Tibial artery (tissue), 4 donors: Measurements from ENCODE around the gene CEP85.

Source experiments
- DNase-seq, 2 donors: peaks; one replicate each; pipeline ENCODE4 v3.0.0-alpha.2; 2019
- H3K27ac ChIP-seq, 2 donors: fragments of 200-600 bp; sonication (generic) in 1 of 2; 1 replicate in 1 of 2; 2 replicates in 1 of 2; pipeline ENCODE4 v1.5.1; 2018 to 2019; ENCODE audit warnings: mild to moderate bottlenecking in 1 of 2
- H3K27me3 ChIP-seq, 2 donors: fragments of 200-600 bp; sonication (generic) in 1 of 2; one replicate each; pipeline versions ENCODE4 v1.5.1 to v1.6.0; 2016 to 2019
- H3K36me3 ChIP-seq, 3 donors: fragments of 200-600 bp; sonication (generic) in 2 of 3; one replicate each; pipeline ENCODE4 v1.5.1; 2016 to 2019; ENCODE audit warnings: mild to moderate bottlenecking in 2 of 3
- H3K4me1 ChIP-seq, 4 donors: fragments of 200-600 bp; sonication (generic) in 2 of 4; 1 replicate in 3 of 4; 2 replicates in 1 of 4; pipeline ENCODE4 v1.5.1; 2016 to 2019
- H3K4me3 ChIP-seq, 2 donors: fragments of 200-600 bp; sonication (generic) in 1 of 2; 1 replicate in 1 of 2; 2 replicates in 1 of 2; pipeline ENCODE4 v1.5.1; 2018 to 2019; ENCODE audit warnings: mild to moderate bottlenecking in 2 of 2
- H3K9me3 ChIP-seq, 3 donors: fragments of 200-600 bp; sonication (generic) in 1 of 3; one replicate each; pipeline ENCODE4 v1.5.1; 2016 to 2019
- CTCF ChIP-seq, 2 experiments: fragments of 200-600 bp in 1 of 2; fragments of 450-650 bp in 1 of 2; IDR thresholded peaks; one replicate each; pipeline ENCODE4 v1.5.1; 2017 to 2019; ENCODE audit warnings: antibody characterized with exemption in 2 of 2, mild to moderate bottlenecking in 1 of 2, moderate library complexity in 1 of 2
- intact Hi-C: fragments of 100-400 bp; cut with DNase I; formaldehyde crosslinking; loops from one replicate; pipeline ENCODE4 v1.15.0; 2023; ENCODE audit warnings: low total_unique reads

The CEP85 gene

GRCh38 chr1:26275580-26276431 lies 41.8 kb downstream of the CEP85 start:
- intact Hi-C loops: loop anchor here (2.0 to 5.0 kb wide), 2 partner anchors 47 to 1341 kb away; no protein-coding TSS in a partner anchor
- TF ChIP-seq CTCF (IDR thresholded peaks at IDR 0.05): peak; percentile 81 to 96
- DNase-seq: peak; percentile 87 to 92
- no peaks in the 10 kb centered on the region for H3K27me3 ChIP-seq
- no peaks in the 10 kb centered on the region for H3K9me3 ChIP-seq
- H3K4me3 ChIP-seq: no peak overlapping the region
- H3K4me1 ChIP-seq: peaks cover 0 to 52% (median 43%) of the 10 kb centered on the region in 4 donors
- peaks cover 0 to 3% (median 0%) of the 10 kb centered on the region in 3 donors for H3K36me3 ChIP-seq
- peak overlapping the region; percentile 52 to 86 for H3K27ac ChIP-seq

GRCh38 chr1:26276432-26276838 lies 42.4 kb downstream of the CEP85 start:
- Histone ChIP-seq H3K4me1 (peaks cover 0 to 59% (median 50%) of the 10 kb centered on the region in 4 donors), H3K36me3 (no peaks in the 10 kb centered on the region), H3K9me3 (no peaks in the 10 kb centered on the region), H3K4me3 (no peak overlapping the region), H3K27ac (peak overlapping the region; percentile 52 to 86), H3K27me3 (no peaks in the 10 kb centered on the region)
- intact Hi-C loops: loop anchor here (5.0 kb wide), 1 partner anchor 1341 kb away; no protein-coding TSS in a partner anchor
- no peak for TF ChIP-seq CTCF (IDR thresholded peaks at IDR 0.05)
- no peak for DNase-seq

- Histone ChIP-seq H3K36me3 (no peaks in the 10 kb centered on the region), H3K27me3 (no peaks in the 10 kb centered on the region), H3K4me3 (no peak overlapping the region), H3K4me1 (peaks cover 0 to 67% (median 57%) of the 10 kb centered on the region in 4 donors), H3K9me3 (no peaks in the 10 kb centered on the region), H3K27ac (peak overlapping the region; percentile 86 to 92)
- intact Hi-C loops: loop anchor here (5.0 kb wide), 1 partner anchor 1340 kb away; no protein-coding TSS in a partner anchor
- no peak for DNase-seq
- TF ChIP-seq CTCF (IDR thresholded peaks at IDR 0.05): no peak
Observed at GRCh38 chr1:26277261-26277661, 43.3 kb downstream of the CEP85 start.

GRCh38 chr1:26277719-26278118 lies 43.7 kb downstream of the CEP85 start:
- no peak overlapping the region for H3K4me3 ChIP-seq
- no peak for TF ChIP-seq CTCF (IDR thresholded peaks at IDR 0.05)
- no peak for DNase-seq
- no peaks in the 10 kb centered on the region for H3K36me3 ChIP-seq
- H3K27ac ChIP-seq: peak overlapping the region; percentile 86 to 92
- intact Hi-C loops: loop anchor here (5.0 kb wide), 1 partner anchor 1340 kb away; no protein-coding TSS in a partner anchor
- no peaks in the 10 kb centered on the region for H3K27me3 ChIP-seq
- H3K4me1 ChIP-seq: peaks cover 0 to 70% (median 60%) of the 10 kb centered on the region in 4 donors
- no peaks in the 10 kb centered on the region for H3K9me3 ChIP-seq

- TF ChIP-seq CTCF (IDR thresholded peaks at IDR 0.05): no peak
- intact Hi-C loops: loop anchor here (5.0 kb wide), 1 partner anchor 1339 kb away; no protein-coding TSS in a partner anchor
- peak overlapping the region; percentile 86 to 92 for H3K27ac ChIP-seq
- DNase-seq: peak; percentile 74 to 91
- no peaks in the 10 kb centered on the region for H3K36me3 ChIP-seq
- H3K4me3 ChIP-seq: no peak overlapping the region
- H3K4me1 ChIP-seq: peaks cover 0 to 73% (median 62%) of the 10 kb centered on the region in 4 donors
- H3K9me3 ChIP-seq: no peaks in the 10 kb centered on the region
- no peaks in the 10 kb centered on the region for H3K27me3 ChIP-seq
Observed at GRCh38 chr1:26278303-26278702, 44.3 kb downstream of the CEP85 start.
